ENCODE results near the gene LRBA.

GRCh38 chr4:150510176-150510865 is 504.8 kb downstream of the LRBA start:
- TF ChIP-seq E2F5 (CRISPR knock-in tag; IDR thresholded peaks at IDR 0.05) (no peak), USF2 (CRISPR knock-in tag; IDR thresholded peaks at IDR 0.05) (no peak), CTCF (IDR thresholded peaks at IDR 0.05) (no peak), CDX4 (CRISPR knock-in tag; IDR thresholded peaks at IDR 0.05; ENCODE audit: borderline replicate concordance) (no peak), ZNF121 (CRISPR knock-in tag; IDR thresholded peaks at IDR 0.05) (no peak), USF1 (CRISPR knock-in tag; IDR thresholded peaks at IDR 0.05) (no peak)
